Measurements from ENCODE around the gene CABLES2.

The CABLES2 gene

DNA sequence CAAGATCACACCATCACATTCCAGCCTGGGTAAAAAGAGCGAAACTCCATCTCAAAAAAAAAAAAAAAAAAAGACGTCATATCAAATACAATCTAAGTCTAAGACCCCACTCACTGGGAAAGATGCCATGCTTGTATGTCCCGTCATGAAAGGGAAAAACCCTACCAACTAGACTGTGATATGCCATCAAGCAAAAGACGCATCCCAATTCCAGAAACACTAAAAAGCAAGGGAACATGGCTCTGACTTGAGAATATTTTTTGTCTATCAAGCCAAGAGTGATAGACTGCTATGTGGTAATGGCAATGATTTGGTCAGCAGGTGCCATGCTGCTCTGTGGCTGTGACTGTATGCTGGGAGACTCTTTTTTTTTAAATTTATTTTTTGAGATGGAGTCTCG, 63.0 kb downstream of the CABLES2 start:
- TF ChIP-seq, protein P1, sequence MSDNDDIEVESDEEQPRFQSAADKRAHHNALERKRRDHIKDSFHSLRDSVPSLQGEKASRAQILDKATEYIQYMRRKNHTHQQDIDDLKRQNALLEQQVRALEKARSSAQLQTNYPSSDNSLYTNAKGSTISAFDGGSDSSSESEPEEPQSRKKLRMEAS (IDR thresholded peaks at IDR 0.05), result no peak
- TF ChIP-seq, protein P2, sequence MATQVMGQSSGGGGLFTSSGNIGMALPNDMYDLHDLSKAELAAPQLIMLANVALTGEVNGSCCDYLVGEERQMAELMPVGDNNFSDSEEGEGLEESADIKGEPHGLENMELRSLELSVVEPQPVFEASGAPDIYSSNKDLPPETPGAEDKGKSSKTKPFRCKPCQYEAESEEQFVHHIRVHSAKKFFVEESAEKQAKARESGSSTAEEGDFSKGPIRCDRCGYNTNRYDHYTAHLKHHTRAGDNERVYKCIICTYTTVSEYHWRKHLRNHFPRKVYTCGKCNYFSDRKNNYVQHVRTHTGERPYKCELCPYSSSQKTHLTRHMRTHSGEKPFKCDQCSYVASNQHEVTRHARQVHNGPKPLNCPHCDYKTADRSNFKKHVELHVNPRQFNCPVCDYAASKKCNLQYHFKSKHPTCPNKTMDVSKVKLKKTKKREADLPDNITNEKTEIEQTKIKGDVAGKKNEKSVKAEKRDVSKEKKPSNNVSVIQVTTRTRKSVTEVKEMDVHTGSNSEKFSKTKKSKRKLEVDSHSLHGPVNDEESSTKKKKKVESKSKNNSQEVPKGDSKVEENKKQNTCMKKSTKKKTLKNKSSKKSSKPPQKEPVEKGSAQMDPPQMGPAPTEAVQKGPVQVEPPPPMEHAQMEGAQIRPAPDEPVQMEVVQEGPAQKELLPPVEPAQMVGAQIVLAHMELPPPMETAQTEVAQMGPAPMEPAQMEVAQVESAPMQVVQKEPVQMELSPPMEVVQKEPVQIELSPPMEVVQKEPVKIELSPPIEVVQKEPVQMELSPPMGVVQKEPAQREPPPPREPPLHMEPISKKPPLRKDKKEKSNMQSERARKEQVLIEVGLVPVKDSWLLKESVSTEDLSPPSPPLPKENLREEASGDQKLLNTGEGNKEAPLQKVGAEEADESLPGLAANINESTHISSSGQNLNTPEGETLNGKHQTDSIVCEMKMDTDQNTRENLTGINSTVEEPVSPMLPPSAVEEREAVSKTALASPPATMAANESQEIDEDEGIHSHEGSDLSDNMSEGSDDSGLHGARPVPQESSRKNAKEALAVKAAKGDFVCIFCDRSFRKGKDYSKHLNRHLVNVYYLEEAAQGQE (IDR thresholded peaks at IDR 0.05; ENCODE audit: low read depth), result no peak
- TF ChIP-seq NFIC (IDR thresholded peaks at IDR 0.05), result no peak
- no peak for TF ChIP-seq RAD21 (IDR thresholded peaks at IDR 0.05; ENCODE audit: low read depth)
- TF ChIP-seq CEBPB (IDR thresholded peaks at IDR 0.05), result no peak
- TF ChIP-seq YY1 (IDR thresholded peaks at IDR 0.05; ENCODE audit: low read depth), result no peak

DNA sequence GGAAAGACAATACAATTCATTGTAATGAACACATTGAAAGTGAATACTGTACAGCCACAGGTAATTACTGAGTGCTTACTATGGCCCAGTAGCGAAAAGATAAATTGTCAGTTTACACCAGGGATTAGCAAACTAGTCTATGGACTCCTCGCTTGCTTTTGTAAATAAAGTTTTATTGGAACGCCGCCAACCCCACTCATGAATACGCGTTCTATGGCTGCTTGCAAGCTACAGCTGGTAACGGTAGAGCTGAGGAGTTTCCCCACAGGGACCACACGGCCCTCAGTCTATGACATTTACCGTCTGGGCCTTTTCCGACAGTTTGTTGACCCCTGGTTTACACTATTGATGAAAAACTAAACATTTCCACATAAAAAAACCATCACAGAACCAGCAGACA, 64.2 kb downstream of the CABLES2 start:
- TF ChIP-seq TEAD4 (IDR thresholded peaks at IDR 0.05) (no peak), FOXM1 (IDR thresholded peaks at IDR 0.05; ENCODE audit: borderline replicate concordance, low read depth) (no peak), NFIC (IDR thresholded peaks at IDR 0.05) (peak; percentile 45), TAF1 (IDR thresholded peaks at IDR 0.05; ENCODE audit: low read depth) (no peak)

DNA sequence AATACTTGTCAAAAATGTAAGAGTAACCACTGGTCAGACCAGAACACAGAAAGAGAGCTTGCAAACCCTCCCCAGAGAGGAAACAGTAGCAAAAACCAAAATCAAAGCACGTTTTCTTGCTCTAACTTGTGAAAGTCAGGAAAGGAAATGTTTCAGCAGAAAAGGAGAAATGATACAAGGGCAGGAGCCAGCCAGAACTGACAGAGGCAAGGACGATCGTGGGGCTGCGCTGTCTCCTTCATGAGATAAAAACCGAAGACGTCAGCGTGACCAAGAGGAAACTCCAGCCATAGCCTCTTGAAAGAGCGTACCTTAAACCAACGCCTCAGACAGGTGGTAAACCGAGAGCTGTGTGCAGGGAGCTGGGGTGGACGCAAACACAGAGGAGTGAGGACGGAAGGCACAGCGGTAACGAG, 67.4 kb downstream of the CABLES2 start:
- TF ChIP-seq TAF1 (IDR thresholded peaks at IDR 0.05; ENCODE audit: low read depth) (no peak), CREB1 (IDR thresholded peaks at IDR 0.05; ENCODE audit: low read depth) (no peak), FOXM1 (IDR thresholded peaks at IDR 0.05; ENCODE audit: borderline replicate concordance, low read depth) (no peak), RAD21 (IDR thresholded peaks at IDR 0.05; ENCODE audit: low read depth) (no peak), CEBPB (IDR thresholded peaks at IDR 0.05) (no peak), YY1 (IDR thresholded peaks at IDR 0.05; ENCODE audit: low read depth) (no peak), ZBTB7A (IDR thresholded peaks at IDR 0.05; ENCODE audit: low read depth) (no peak), EGR1 (IDR thresholded peaks at IDR 0.05) (no peak), NFIC (IDR thresholded peaks at IDR 0.05) (no peak), TCF12 (IDR thresholded peaks at IDR 0.05; ENCODE audit: low read depth) (no peak)
- TF ChIP-seq, protein P3, sequence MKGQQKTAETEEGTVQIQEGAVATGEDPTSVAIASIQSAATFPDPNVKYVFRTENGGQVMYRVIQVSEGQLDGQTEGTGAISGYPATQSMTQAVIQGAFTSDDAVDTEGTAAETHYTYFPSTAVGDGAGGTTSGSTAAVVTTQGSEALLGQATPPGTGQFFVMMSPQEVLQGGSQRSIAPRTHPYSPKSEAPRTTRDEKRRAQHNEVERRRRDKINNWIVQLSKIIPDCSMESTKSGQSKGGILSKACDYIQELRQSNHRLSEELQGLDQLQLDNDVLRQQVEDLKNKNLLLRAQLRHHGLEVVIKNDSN (IDR thresholded peaks at IDR 0.05), result no peak
- TF ChIP-seq, protein P1 (IDR thresholded peaks at IDR 0.05), result no peak
- TF ChIP-seq, protein P2 (IDR thresholded peaks at IDR 0.05; ENCODE audit: low read depth), result no peak
